IMR-90 (cell line): ENCODE results near the gene ALK. TPM values are rescaled to one million over a fixed set of nuclear protein-coding genes. Genes with fewer than 3 reads are reported as not detected.
A peak's percentile ranks its signal among the peaks of the same experiment; 100 is the strongest.

Experiments used
- ATAC-seq: fragments of 200-7000 bp; cut with Tn5 transposase; 2 replicates; pipeline ENCODE4 v1.9.1; 2020; ENCODE audit warnings: low read depth, mild to moderate bottlenecking, moderate library complexity
- BruUV-seq: library from RNA; stranded (reverse); fragments of 400-500 nt; replicated peaks from 2 replicates; lab custom pipeline; 2021; lab: Mats Ljungman, UMichigan
- CTCF ChIA-PET: fragments of 300-600 bp; formaldehyde crosslinking; extraction: SDS; loops from one replicate; lab custom pipeline; 2021; ENCODE audit warnings: antibody characterized with exemption; lab: Yijun Ruan, JAX
- POLR2A ChIA-PET: fragments of 300-600 bp; sonication (Branson Sonifier 250); formaldehyde crosslinking; loops from one replicate; lab custom pipeline; 2022; ENCODE audit warnings: antibody characterized with exemption; ENCODE audit not compliant: unreplicated experiment; lab: Charles Lee
- DNase-seq: peaks from one replicate; pipeline ENCODE4 v3.0.0; 2013
- H2AFZ ChIP-seq: replicated peaks from 2 replicates; pipeline ENCODE3; 2013; ENCODE audit warnings: low read length, mild to moderate bottlenecking; ENCODE audit not compliant: poor library complexity
- H2AK5ac ChIP-seq: 2 replicates; pipeline ENCODE4 v1.6.1; 2013; ENCODE audit warnings: low read depth, low read length, inconsistent platforms
- H2AK9ac ChIP-seq: replicated peaks from 2 replicates; pipeline ENCODE3; 2013; ENCODE audit warnings: mild to moderate bottlenecking, low read depth, low read length, moderate library complexity; ENCODE audit not compliant: poor library complexity
- H2BK120ac ChIP-seq: 2 replicates; pipeline ENCODE4 v1.6.1; 2013; ENCODE audit warnings: low read depth, low read length, inconsistent platforms
- H2BK15ac ChIP-seq: 3 replicates; pipeline ENCODE4 v1.6.1; 2013; ENCODE audit warnings: low read depth, low read length, inconsistent platforms
- H2BK20ac ChIP-seq: 2 replicates; pipeline ENCODE4 v1.6.1; 2013; ENCODE audit warnings: low read depth, mild to moderate bottlenecking, inconsistent platforms, low read length, moderate library complexity
- H2BK5ac ChIP-seq: 2 replicates; pipeline ENCODE4 v1.6.1; 2013; ENCODE audit warnings: mild to moderate bottlenecking, low read depth, low read length, inconsistent platforms; ENCODE audit not compliant: poor library complexity, severe bottlenecking
- H3K14ac ChIP-seq: replicated peaks from 2 replicates; pipeline ENCODE4 v1.6.1; 2013; ENCODE audit warnings: low read depth, low read length, inconsistent platforms
- H3K18ac ChIP-seq: 2 replicates; pipeline ENCODE4 v1.6.1; 2013; ENCODE audit warnings: low read depth, low read length, control low read depth
- H3K23ac ChIP-seq: 2 replicates; pipeline ENCODE4 v1.6.1; 2013; ENCODE audit warnings: low read depth, low read length, inconsistent platforms
- H3K27ac ChIP-seq: 2 replicates; pipeline ENCODE4 v1.5.1; 2013; ENCODE audit warnings: mild to moderate bottlenecking, control low read depth, low read length; ENCODE audit not compliant: insufficient read depth
- H3K27me3 ChIP-seq: 2 replicates; pipeline ENCODE4 v1.6.1; 2013; ENCODE audit warnings: low read length; ENCODE audit not compliant: control insufficient read depth, insufficient read depth
- H3K36me3 ChIP-seq: 2 replicates; pipeline ENCODE4 v1.6.1; 2013; ENCODE audit warnings: low read length, mixed read lengths; ENCODE audit not compliant: control insufficient read depth, insufficient read depth
- H3K4ac ChIP-seq: 2 replicates; pipeline ENCODE4 v1.6.1; 2013; ENCODE audit warnings: low read depth, low read length, inconsistent platforms
- H3K4me1 ChIP-seq: 2 replicates; pipeline ENCODE4 v1.6.1; 2013; ENCODE audit warnings: low read length, mixed read lengths; ENCODE audit not compliant: control insufficient read depth, insufficient read depth
- H3K4me2 ChIP-seq: 2 replicates; pipeline ENCODE4 v1.6.1; 2013; ENCODE audit warnings: low read depth, mild to moderate bottlenecking, control low read depth, low read length, moderate library complexity
- H3K4me3 ChIP-seq: 2 replicates; pipeline ENCODE4 v1.5.1; 2013; ENCODE audit warnings: low read depth, mild to moderate bottlenecking, control low read depth, low read length, moderate library complexity; ENCODE audit not compliant: insufficient read depth
- H3K56ac ChIP-seq: 2 replicates; pipeline ENCODE4 v1.6.1; 2013; ENCODE audit warnings: low read length, inconsistent platforms; ENCODE audit not compliant: insufficient read depth; ENCODE audit errors: extremely low read depth
- H3K79me1 ChIP-seq, 2 experiments: 2 replicates each; pipeline ENCODE4 v1.6.1; 2013; ENCODE audit warnings: low read length in 2 of 2, inconsistent platforms in 1 of 2, low read depth in 1 of 2
- H3K9ac ChIP-seq: 2 replicates; pipeline ENCODE4 v1.6.1; 2013; ENCODE audit warnings: low read depth, low read length, control low read depth
- H3K9me1 ChIP-seq: 2 replicates; pipeline ENCODE4 v1.6.1; 2013; ENCODE audit warnings: low read length, inconsistent platforms; ENCODE audit not compliant: insufficient read depth
- H3K9me3 ChIP-seq: 2 replicates; pipeline ENCODE4 v1.6.1; 2013; ENCODE audit warnings: low read length; ENCODE audit not compliant: control insufficient read depth, insufficient read depth
- H4K20me1 ChIP-seq: 2 replicates; pipeline ENCODE4 v1.6.1; 2013; ENCODE audit warnings: low read length, inconsistent platforms; ENCODE audit not compliant: insufficient read depth
- H4K5ac ChIP-seq: 2 replicates; pipeline ENCODE4 v1.6.1; 2013; ENCODE audit warnings: mild to moderate bottlenecking, low read depth, low read length, control low read depth
- H4K8ac ChIP-seq, 2 experiments: 2 replicates each; pipeline ENCODE4 v1.6.1; 2013; ENCODE audit warnings: low read depth in 2 of 2, low read length in 2 of 2, control low read depth in 1 of 2, inconsistent platforms in 1 of 2
- H4K91ac ChIP-seq: 2 replicates; pipeline ENCODE4 v1.6.1; 2013; ENCODE audit warnings: low read depth, low read length, inconsistent platforms; ENCODE audit not compliant: insufficient read depth
- CEBPB ChIP-seq: IDR thresholded peaks from 2 replicates; pipeline ENCODE4 v1.6.1; 2012; ENCODE audit warnings: low read depth, low read length, improper control_type of control experiment
- FOS ChIP-seq: fragments of 150-350 bp; IDR thresholded peaks from 2 replicates; pipeline ENCODE4 v1.6.1; 2016; ENCODE audit warnings: low read depth, low read length
- MAFK ChIP-seq: IDR thresholded peaks from 2 replicates; pipeline ENCODE4 v1.6.1; 2012; ENCODE audit warnings: low read depth, low read length, improper control_type of control experiment
- POLR2A ChIP-seq: IDR thresholded peaks from 2 replicates; pipeline ENCODE4 v1.6.1; 2012; ENCODE audit warnings: mild to moderate bottlenecking, low read depth, low read length
- RAD21 ChIP-seq: IDR thresholded peaks from 2 replicates; pipeline ENCODE4 v1.6.1; 2012; ENCODE audit warnings: low read length, improper control_type of control experiment
- RFX5 ChIP-seq: IDR thresholded peaks from 2 replicates; pipeline ENCODE4 v1.8.0; 2012; ENCODE audit warnings: low read depth, mild to moderate bottlenecking, low read length, moderate library complexity
- USF2 ChIP-seq: fragments of 150-350 bp; IDR thresholded peaks from 2 replicates; pipeline ENCODE4 v1.6.1; 2017; ENCODE audit warnings: mild to moderate bottlenecking, antibody characterized with exemption, low read length, low read depth
- WGBS, 2 experiments: methylation state at CpG; one replicate each; pipeline versions ENCODE4 v1.1.5 to v1.1.7; 2013; ENCODE audit warnings: missing lambda C conversion rate in 2 of 2; ENCODE audit not compliant: insufficient read length in 1 of 2; ENCODE audit errors: extremely low coverage in 2 of 2; 5-methylcytosine and 5-hydroxymethylcytosine counted together
- dilution Hi-C: fragments of 300-500 bp; cut with HindIII; formaldehyde crosslinking; loops from one replicate; pipeline ENCODE4 v1.14.3; 2018; ENCODE audit warnings: low sequenced_read_pairs; ENCODE audit not compliant: unreplicated experiment
- in situ Hi-C: fragments of 300-500 bp; cut with MboI; formaldehyde crosslinking; loops from 3 replicates; pipeline ENCODE4 v1.14.3; 2019; ENCODE audit warnings: low sequenced_read_pairs, inconsistent platforms, mixed read lengths
- intact Hi-C: fragments of 100-400 bp; cut with micrococcal nuclease; formaldehyde crosslinking; loops from 2 replicates; pipeline ENCODE4 v1.10.0; 2022
- polyA plus RNA-seq, 3 experiments: library from polyadenylated mRNA; depleted of rRNA; stranded (reverse); fragments of >200 nt; gene quantifications; 2 replicates each; pipeline ENCODE4 v1.2.3, GENCODE V29; 2012; ENCODE audit warnings: low replicate concordance in 1 of 3
- total RNA-seq: library from RNA; depleted of rRNA; stranded (reverse); fragments of >200 nt; gene quantifications from 2 replicates; pipeline ENCODE4 v1.2.3, GENCODE V29; 2012

Gene ALK
- total and polyA plus RNA-seq, 2 of the 4 experiments (the other 2 are of a cell fraction): not detected

GRCh38 chr2:29583104-29583503, 338.3 kb downstream of the ALK start:
- CTCF ChIA-PET: interaction anchor here (0.7 kb wide), 1 partner anchor 11 kb away, joined by 4 read pairs; no protein-coding TSS in a partner anchor
- dilution Hi-C loops: no loop called here

More at GRCh38 chr2:29583104-29583503, 338.3 kb downstream of the ALK start:
- Histone ChIP-seq H2BK5ac (no peak overlapping the region), H4K5ac (no peak overlapping the region), H2BK15ac (no peak overlapping the region), H2BK120ac (no peak overlapping the region), H3K27ac (no peak overlapping the region), H4K8ac (no peak overlapping the region), H2AFZ (no peak overlapping the region), H3K36me3 (no peaks in the 10 kb centered on the region), H3K14ac (no peak overlapping the region), H3K56ac (no peak overlapping the region), H3K9me3 (no peaks in the 10 kb centered on the region), H3K79me1 (no peaks in the 10 kb centered on the region), H3K9me1 (no peaks in the 10 kb centered on the region), H3K23ac (no peak overlapping the region), H3K9ac (no peak overlapping the region), H3K4ac (no peak overlapping the region), H3K4me1 (no peaks in the 10 kb centered on the region), H2BK20ac (no peak overlapping the region), H3K27me3 (peaks cover 2% of the 10 kb centered on the region; the same call in 1 of the 2 replicates), H3K4me3 (no peak overlapping the region), H4K91ac (no peak overlapping the region), H3K4me2 (no peak overlapping the region), H3K18ac (no peak overlapping the region), H2AK9ac (no peak overlapping the region), H4K20me1 (no peaks in the 10 kb centered on the region), H2AK5ac (no peak overlapping the region)
- DNase-seq (peak; percentile 54), ATAC-seq (peak; percentile 87)
- intact Hi-C loops: no loop called here
- no CpG with 5 or more reads among the region's 1 CpG for WGBS, 2 experiments
- no TSS peak for BruUV-seq
- POLR2A ChIA-PET: no interaction called here
- TF ChIP-seq MAFK (no peak), POLR2A (no peak), RFX5 (no peak), RAD21 (no peak), FOS (peak; percentile 2; the same call in 1 of the 2 replicates), CEBPB (peak; percentile 75; the same call in 1 of the 2 replicates), USF2 (no peak)
- in situ Hi-C loops: no loop called here
